ENCODE measurements around the gene MEIS1. TPM values are rescaled to one million over a fixed set of nuclear protein-coding genes. Genes with fewer than 3 reads are reported as not detected.
A peak's percentile ranks its signal among the peaks of the same experiment; 100 is the strongest.

MEIS1 gene
- total and polyA plus RNA-seq, 8 donors = 4.8 to 172 (median 38.5) TPM

- DNase-seq = no peak
- intact Hi-C loops (cut with DNase I; ENCODE audit: low total_unique reads) = loop anchor here (5.0 kb wide), 1 partner anchor 136 kb away; no protein-coding TSS in a partner anchor
- H3K4me1 ChIP-seq = peaks cover 0 to 14% (median 3%) of the 10 kb centered on the region in 4 donors
- 29 to 66% (median 50%) methylated on average over 20 of the region's 20 CpGs for WGBS, 5 donors
- H3K4me3 ChIP-seq = peak overlapping the region; percentile 70 to 83 (median 72)
- no peaks in the 10 kb centered on the region for H3K9me3 ChIP-seq
- H3K27ac ChIP-seq = peak overlapping the region; percentile 26 to 93 (median 89)
- H3K36me3 ChIP-seq = peaks cover 7 to 70% (median 29%) of the 10 kb centered on the region in 4 donors
- H3K27me3 ChIP-seq = peaks cover 0 to 66% (median 9%) of the 10 kb centered on the region in 3 donors
- TF ChIP-seq POLR2A (IDR thresholded peaks at IDR 0.05) (no peak), CTCF (IDR thresholded peaks at IDR 0.05) (no peak), POLR2AphosphoS5 (IDR thresholded peaks at IDR 0.05) (no peak), EP300 (IDR thresholded peaks at IDR 0.05) (no peak)
These were observed 6.0 kb downstream of the MEIS1 start for GRCh38 chr2:66440708-66441497.

- DNase-seq = peak in 1 of 2 donors; percentile 66
- peak overlapping the region in 4 of 5 donors; percentile 89 to 93 (median 90) for H3K27ac ChIP-seq
- peaks cover 0 to 12% (median 4%) of the 10 kb centered on the region in 4 donors for H3K4me1 ChIP-seq
- peaks cover 7 to 71% (median 29%) of the 10 kb centered on the region in 4 donors for H3K36me3 ChIP-seq
- 54 to 73% (median 60%) methylated on average over 6 of the region's 6 CpGs for WGBS, 5 donors
- no peaks in the 10 kb centered on the region for H3K9me3 ChIP-seq
- peaks cover 0 to 74% (median 14%) of the 10 kb centered on the region in 3 donors for H3K27me3 ChIP-seq
- intact Hi-C loops (cut with DNase I; ENCODE audit: low total_unique reads) = loop anchor here (5.0 kb wide), 1 partner anchor 136 kb away; no protein-coding TSS in a partner anchor
- peak overlapping the region; percentile 70 to 83 (median 72) for H3K4me3 ChIP-seq
- no peak for TF ChIP-seq POLR2A (IDR thresholded peaks at IDR 0.05)
- no peak for TF ChIP-seq EP300 (IDR thresholded peaks at IDR 0.05)
- TF ChIP-seq CTCF (IDR thresholded peaks at IDR 0.05) = no peak
- TF ChIP-seq POLR2AphosphoS5 (IDR thresholded peaks at IDR 0.05) = no peak
These were observed 6.8 kb downstream of the MEIS1 start for GRCh38 chr2:66441581-66442320.

DNA sequence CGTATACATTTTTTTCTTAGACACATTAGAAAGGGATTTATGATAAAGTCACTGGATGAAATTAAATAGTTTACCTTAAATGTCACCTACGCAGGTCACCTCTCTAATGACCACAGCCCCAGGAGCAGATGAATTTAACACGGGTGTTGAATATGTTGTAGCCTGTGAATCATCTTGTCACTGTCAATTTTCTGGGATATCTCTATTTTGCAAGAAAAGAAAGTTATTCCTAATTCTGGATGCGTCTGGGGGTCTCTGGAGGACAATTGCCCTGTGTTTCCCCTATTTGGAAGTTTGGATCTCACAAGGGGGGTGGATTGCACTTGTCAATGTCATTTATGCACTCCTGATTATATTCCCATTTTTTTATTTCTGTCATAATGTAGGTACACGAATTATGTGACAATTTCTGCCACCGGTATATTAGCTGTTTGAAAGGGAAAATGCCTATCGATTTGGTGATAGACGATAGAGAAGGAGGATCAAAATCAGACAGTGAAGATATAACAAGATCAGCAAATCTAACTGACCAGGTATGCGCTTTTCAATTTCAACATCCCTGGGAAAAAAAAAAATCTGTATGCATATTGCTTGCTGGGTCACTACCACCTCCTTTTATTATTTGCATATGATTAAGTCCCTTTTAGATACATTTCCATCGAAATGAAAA is 7.7 kb downstream of the MEIS1 start:
- Histone ChIP-seq H3K9me3 (no peaks in the 10 kb centered on the region), H3K36me3 (peaks cover 7 to 69% (median 28%) of the 10 kb centered on the region in 4 donors), H3K27me3 (peaks cover 0 to 68% (median 14%) of the 10 kb centered on the region in 3 donors), H3K27ac (peak overlapping the region in 4 of 5 donors; percentile 73 to 93 (median 90)), H3K4me3 (peak overlapping the region; percentile 47 to 83 (median 72)), H3K4me1 (peaks cover 0 to 11% (median 2%) of the 10 kb centered on the region in 4 donors)
- DNase-seq = no peak
- intact Hi-C loops (cut with DNase I; ENCODE audit: low total_unique reads) = loop anchor here (5.0 kb wide), 1 partner anchor 135 kb away; no protein-coding TSS in a partner anchor
- TF ChIP-seq CTCF (IDR thresholded peaks at IDR 0.05) (no peak), POLR2A (IDR thresholded peaks at IDR 0.05) (no peak)
- WGBS, 5 donors = 52 to 82% (median 64%) methylated on average over 10 of the region's 10 CpGs

Measured in stomach (tissue), 9 donors.